T-helper 2 cell (primary cell): ENCODE data around the gene DCUN1D2.

Experiments
- DNase-seq, 5 experiments: peaks; one replicate each; pipeline versions ENCODE4 v3.0.0 to v3.0.0-alpha.2; 2012 to 2022

DCUN1D2 gene

DNA sequence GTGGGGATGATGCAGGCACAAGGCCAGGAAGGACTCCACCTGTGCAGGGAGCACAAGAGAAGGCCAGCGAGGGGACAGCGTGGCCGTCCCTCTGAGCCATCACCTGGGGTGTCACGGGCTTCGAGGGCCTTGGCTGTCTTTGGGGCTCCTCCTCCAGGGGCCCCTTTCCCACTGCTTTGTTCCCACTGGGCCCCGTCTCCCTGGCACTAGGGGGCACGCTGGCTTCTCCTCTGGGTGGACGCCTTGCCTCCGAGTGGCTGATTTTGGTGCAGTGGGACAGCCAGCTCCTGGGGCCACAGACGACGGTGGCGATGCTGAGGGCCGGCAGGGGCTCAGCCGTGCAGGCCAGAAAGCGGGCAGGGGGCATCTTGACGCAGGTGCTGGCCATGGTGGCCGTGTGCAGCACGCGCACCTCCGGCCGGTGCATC, 83.4 kb downstream of the DCUN1D2 start:
- no peak for DNase-seq

DNA sequence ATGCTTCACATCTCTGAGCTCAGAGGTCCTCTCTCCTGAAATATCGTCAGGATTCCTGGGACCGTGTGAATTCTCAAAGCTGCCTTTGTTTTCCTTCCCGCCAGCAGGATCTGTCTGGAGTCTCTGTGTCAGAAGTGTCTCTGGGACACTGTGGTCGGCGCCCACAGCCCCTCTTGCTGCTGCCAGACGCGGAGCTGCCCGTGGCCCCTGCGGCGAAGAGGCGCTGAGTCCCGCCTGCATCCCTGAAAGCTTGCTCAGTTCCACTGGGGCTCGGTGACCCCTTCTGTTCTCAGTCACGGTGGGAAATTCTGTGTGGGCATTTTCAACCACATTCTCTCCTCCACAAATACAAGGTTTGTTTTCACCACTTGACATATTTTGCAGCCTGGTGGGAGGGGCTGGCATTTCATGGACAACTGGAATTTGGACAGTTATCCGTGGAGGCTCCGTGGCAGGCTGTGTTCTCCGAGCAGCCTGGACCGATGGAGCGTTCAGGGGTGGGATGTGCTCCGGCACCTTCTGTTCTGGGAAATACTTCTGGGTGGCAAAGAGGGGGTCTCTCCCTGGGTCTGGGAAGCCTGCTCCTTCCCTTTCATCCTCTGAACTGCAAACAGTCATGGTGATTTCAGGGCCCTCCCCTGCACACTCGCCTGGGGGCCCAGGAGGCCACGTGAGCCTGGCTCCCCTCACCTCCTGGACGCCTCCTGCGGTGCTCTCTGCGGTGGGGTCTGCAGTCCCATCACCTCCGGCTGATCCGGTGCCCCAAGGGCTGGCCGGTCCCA, 84.0 kb downstream of the DCUN1D2 start:
- no peak for DNase-seq
